Lung (tissue), 12 donors: ENCODE data around the gene SPOCD1. TPM values are rescaled to one million over a fixed set of nuclear protein-coding genes. Genes with fewer than 3 reads are reported as not detected.

ENCODE experiments used
- ATAC-seq: fragments of 200-7000 bp; cut with Tn5 transposase; one replicate; pipeline ENCODE4 v1.9.1; 2020; ENCODE audit warnings: moderate number of reproducible peaks; ENCODE audit not compliant: insufficient read depth, low FRiP score
- DNase-seq, 3 donors: peaks; one replicate each; pipeline ENCODE4 v3.0.0-alpha.2; 2013 to 2017
- H3K27ac ChIP-seq, 2 donors: one replicate each; pipeline ENCODE4 v1.5.1; 2013; ENCODE audit warnings: mild to moderate bottlenecking in 2 of 2, moderate library complexity in 2 of 2, control low read depth in 1 of 2, inconsistent platforms in 1 of 2, low read depth in 1 of 2, low read length in 1 of 2
- H3K27me3 ChIP-seq, 3 donors: one replicate each; pipeline ENCODE4 v1.5.1; 2013; ENCODE audit warnings: low read length in 2 of 3; ENCODE audit not compliant: control insufficient read depth in 3 of 3, insufficient read depth in 3 of 3
- H3K36me3 ChIP-seq, 4 donors: one replicate each; pipeline ENCODE4 v1.5.1; 2013; ENCODE audit warnings: low read length in 4 of 4, mild to moderate bottlenecking in 1 of 4, moderate library complexity in 1 of 4; ENCODE audit not compliant: control insufficient read depth in 4 of 4, insufficient read depth in 4 of 4
- H3K4me1 ChIP-seq, 5 donors: one replicate each; pipeline ENCODE4 v1.5.1; 2013; ENCODE audit warnings: low read length in 5 of 5, mild to moderate bottlenecking in 2 of 5, moderate library complexity in 1 of 5; ENCODE audit not compliant: control insufficient read depth in 5 of 5, insufficient read depth in 5 of 5
- H3K4me3 ChIP-seq: one replicate; pipeline ENCODE4 v1.5.1; 2013; ENCODE audit warnings: mild to moderate bottlenecking, control low read depth, moderate library complexity
- H3K9ac ChIP-seq, 2 donors: one replicate each; pipeline ENCODE4 v1.5.1; 2013; ENCODE audit warnings: low read length in 2 of 2, control low read depth in 1 of 2; ENCODE audit not compliant: insufficient read depth in 1 of 2
- H3K9me3 ChIP-seq, 4 donors: one replicate each; pipeline ENCODE4 v1.5.1; 2013; ENCODE audit warnings: low read length in 3 of 4, mild to moderate bottlenecking in 1 of 4, moderate library complexity in 1 of 4; ENCODE audit not compliant: control insufficient read depth in 4 of 4, insufficient read depth in 3 of 4
- WGBS, 2 donors: extraction: QIAGEN DNeasy Blood & Tissue Kit; methylation state at CpG; one replicate each; pipeline ENCODE4 v1.1.7; 2013; 5-methylcytosine and 5-hydroxymethylcytosine counted together
- polyA plus RNA-seq, 2 donors: library from polyadenylated mRNA; stranded (reverse); fragments of 200-250 nt; gene quantifications; one replicate each; pipeline ENCODE4 v1.2.1, GENCODE V29; 2013
- total RNA-seq, 2 donors: library from RNA; depleted of rRNA in 1 of 2; stranded (reverse); fragments of >200 nt in 1 of 2; gene quantifications; one replicate each; pipeline ENCODE4 v1.2.1, GENCODE V29; 2014 to 2021
- TF ChIP-seq, protein P1 (sequence below): IDR thresholded peaks from 2 replicates; pipeline ENCODE4 v1.5.1; 2012; ENCODE audit warnings: mild to moderate bottlenecking; ENCODE audit errors: control extremely low read depth, extremely low read depth
- donor health status: control.
- donor health status: control.
- donor health status: Bipolar disorder and iron deficiency.
- donor health status: healthy.
- donor health status: DM: yes; HTN: yes; CAD: no.

Gene SPOCD1
- total and polyA plus RNA-seq, 4 donors, result 0.51 to 15.7 (median 8.4) TPM

DNA sequence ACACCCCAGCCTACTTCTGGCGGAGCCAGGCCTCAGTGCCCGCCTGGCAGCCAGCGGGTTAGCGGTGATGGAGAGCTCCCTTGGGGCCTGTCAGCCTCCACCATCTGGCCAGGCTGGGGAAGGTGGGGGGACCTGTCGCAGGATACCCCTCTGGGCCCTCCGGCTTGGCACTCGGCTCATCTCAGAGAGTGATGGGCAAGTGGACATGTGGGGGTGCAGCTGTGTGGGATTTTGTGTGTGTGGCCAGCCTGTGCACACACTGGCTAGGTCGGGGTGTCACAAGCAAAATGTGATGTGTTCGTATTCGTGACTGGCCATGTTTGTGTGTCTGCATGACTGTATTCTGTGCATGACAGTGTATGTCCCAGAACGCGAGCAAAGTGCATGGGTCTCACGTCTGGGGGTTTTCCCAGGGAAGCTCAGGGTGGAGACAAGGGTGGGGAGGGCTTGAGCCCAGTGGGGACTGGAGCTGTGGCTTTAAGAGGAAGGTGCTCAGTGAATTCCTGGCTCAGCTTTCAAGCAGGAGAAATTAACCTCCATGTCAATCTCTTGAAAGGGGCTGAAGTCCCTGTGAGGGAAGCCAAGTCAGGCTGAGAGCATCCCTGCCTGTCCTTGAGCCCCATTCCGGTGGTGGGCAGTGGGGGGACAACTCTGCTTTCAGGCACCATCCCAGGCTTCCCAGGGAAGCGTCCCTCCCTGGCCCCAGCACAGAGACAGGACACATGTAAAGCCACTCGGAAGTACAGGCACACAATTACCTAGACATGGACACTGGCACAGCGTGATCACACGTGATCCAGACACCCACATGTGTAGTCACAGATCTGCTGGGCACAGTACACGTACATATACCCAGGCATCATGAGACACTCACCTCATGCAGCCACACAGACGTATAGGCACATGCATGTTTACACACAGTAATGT, 30.5 kb downstream of the SPOCD1 start:
- Histone ChIP-seq H3K27ac (no peak overlapping the region), H3K4me3 (no peak overlapping the region)

DNA sequence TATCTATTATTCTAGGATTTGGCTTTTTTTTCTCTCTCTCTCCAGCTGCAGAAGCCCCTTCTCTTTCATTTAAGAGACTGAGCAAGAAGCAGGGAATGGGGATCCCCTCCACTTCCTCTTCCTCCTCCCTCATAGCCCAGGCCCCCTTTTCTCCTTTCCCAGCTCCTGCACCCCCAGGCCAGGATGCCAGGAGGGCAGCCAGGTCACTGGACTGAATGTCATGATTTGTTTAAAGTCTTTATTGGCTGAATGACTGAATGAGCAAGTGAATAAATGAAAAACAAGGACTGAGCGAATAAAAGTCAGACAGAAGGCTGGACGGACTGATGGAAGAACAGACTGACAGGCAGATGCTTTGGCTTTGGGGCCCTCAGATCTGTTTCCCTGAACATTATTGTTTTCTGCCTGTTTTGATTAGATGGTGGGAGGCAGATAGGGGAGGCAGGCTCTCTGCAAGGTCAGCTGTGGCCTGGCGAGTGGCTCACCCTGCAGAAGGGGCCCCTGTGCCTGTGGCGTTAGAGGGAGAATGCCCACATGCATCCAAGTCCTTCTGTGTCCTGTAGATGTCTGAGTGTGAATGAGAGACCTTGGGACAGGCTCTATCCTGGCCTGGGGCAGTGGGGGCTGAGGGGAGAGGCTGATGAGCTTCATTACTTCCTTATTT, 31.3 kb downstream of the SPOCD1 start:
- TF ChIP-seq, protein P1, sequence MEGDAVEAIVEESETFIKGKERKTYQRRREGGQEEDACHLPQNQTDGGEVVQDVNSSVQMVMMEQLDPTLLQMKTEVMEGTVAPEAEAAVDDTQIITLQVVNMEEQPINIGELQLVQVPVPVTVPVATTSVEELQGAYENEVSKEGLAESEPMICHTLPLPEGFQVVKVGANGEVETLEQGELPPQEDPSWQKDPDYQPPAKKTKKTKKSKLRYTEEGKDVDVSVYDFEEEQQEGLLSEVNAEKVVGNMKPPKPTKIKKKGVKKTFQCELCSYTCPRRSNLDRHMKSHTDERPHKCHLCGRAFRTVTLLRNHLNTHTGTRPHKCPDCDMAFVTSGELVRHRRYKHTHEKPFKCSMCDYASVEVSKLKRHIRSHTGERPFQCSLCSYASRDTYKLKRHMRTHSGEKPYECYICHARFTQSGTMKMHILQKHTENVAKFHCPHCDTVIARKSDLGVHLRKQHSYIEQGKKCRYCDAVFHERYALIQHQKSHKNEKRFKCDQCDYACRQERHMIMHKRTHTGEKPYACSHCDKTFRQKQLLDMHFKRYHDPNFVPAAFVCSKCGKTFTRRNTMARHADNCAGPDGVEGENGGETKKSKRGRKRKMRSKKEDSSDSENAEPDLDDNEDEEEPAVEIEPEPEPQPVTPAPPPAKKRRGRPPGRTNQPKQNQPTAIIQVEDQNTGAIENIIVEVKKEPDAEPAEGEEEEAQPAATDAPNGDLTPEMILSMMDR, result no peak
- DNase-seq (peak in 1 of 3 donors; percentile 3), ATAC-seq (no peak)
- H3K27me3 ChIP-seq, result no peaks in the 10 kb centered on the region
- 87 to 96% methylated on average over 4 of the region's 4 CpGs for WGBS, 2 donors
- H3K4me1 ChIP-seq, result peaks cover 0 to 37% (median 14%) of the 10 kb centered on the region in 5 donors
- H3K9ac ChIP-seq, result no peak overlapping the region
- H3K4me3 ChIP-seq, result no peak overlapping the region
- H3K36me3 ChIP-seq, result no peaks in the 10 kb centered on the region
- no peak overlapping the region for H3K27ac ChIP-seq
- H3K9me3 ChIP-seq, result no peaks in the 10 kb centered on the region

More for the DNA sequence above, 30.5 kb downstream of the SPOCD1 start:
- no peaks in the 10 kb centered on the region for H3K36me3 ChIP-seq
- ATAC-seq (no peak), DNase-seq (peak in 1 of 3 donors; percentile 9)
- TF ChIP-seq, protein P1, result no peak
- H3K4me1 ChIP-seq, result peaks cover 0 to 40% (median 14%) of the 10 kb centered on the region in 5 donors
- H3K27me3 ChIP-seq, result no peaks in the 10 kb centered on the region
- WGBS, 2 donors, result 80 to 88% methylated on average over 20 of the region's 20 CpGs
- no peaks in the 10 kb centered on the region for H3K9me3 ChIP-seq
- H3K9ac ChIP-seq, result no peak overlapping the region

DNA sequence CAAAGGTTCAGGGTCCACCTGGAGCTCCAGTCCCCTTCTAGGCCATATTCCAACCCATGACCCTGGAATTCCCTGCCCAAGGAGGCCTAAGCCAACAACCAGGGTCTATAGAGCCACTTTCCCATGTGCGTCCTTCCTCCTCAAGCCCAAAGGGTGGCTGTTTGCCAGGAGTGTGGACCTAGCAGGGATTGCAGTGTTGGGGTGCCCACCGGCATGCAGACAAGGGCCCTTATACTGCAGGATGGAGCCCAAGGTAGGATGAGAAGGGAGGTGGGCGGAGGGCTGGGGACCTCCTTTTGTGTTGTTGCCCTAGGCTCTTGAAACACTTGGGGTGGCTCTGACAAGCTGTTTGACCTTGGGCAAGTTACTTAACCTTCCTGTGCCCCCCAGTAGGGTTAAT, 32.0 kb downstream of the SPOCD1 start:
- no peak overlapping the region for H3K4me3 ChIP-seq
- WGBS, 2 donors, result 90 to 93% methylated on average over 3 of the region's 3 CpGs
- peak in 1 of 3 donors; percentile 11 for DNase-seq

More for the DNA sequence above, 32.0 kb downstream of the SPOCD1 start:
- Histone ChIP-seq H3K27ac (no peak overlapping the region), H3K27me3 (no peaks in the 10 kb centered on the region), H3K36me3 (no peaks in the 10 kb centered on the region), H3K9me3 (no peaks in the 10 kb centered on the region), H3K9ac (no peak overlapping the region), H3K4me1 (peaks cover 0 to 34% (median 14%) of the 10 kb centered on the region in 5 donors)
- TF ChIP-seq, protein P1, result no peak
- no peak for ATAC-seq
